Adrenal gland (tissue), 5 donors: ENCODE results near the gene MITF.

Experiments
- POLR2A ChIP-seq, 2 donors: fragments of 450-650 bp; IDR thresholded peaks; one replicate each; pipeline ENCODE4 v1.6.1; 2017; ENCODE audit warnings: antibody characterized with exemption in 2 of 2, mild to moderate bottlenecking in 2 of 2, moderate library complexity in 1 of 2
- TF ChIP-seq, protein P1 (sequence below), 6 experiments: fragments of 450-650 bp in 4 of 6; fragments of 200-600 bp in 2 of 6; sonication (generic) in 1 of 6; IDR thresholded peaks; 1 replicate in 5 of 6; 2 replicates in 1 of 6; pipeline versions ENCODE4 v1.5.1 to v1.8.0; 2016 to 2021; ENCODE audit warnings: antibody characterized with exemption in 6 of 6, mild to moderate bottlenecking in 2 of 6, moderate library complexity in 1 of 6
- donor health status: DM: no; HTN: no; CAD: no.

DNA sequence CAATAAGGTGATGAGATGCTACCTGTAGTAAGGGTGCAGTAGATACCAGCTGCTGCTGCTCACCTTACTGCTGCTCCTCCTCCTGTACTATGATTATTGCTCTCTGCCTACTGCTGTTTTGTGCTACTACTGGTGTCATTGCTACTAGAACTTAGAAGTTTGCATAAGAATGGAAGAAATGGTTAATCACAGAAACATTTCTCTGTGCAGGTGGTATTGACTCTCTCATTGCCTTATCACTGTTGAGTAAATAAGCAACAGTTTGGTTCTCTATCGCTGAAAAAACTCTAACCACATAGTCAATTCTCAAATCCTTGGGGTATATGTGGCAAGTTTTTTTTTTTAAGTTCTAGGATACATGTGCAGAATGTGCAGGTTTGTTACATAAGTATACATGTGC, 16.5 kb downstream of the MITF start:
- TF ChIP-seq, protein P1, sequence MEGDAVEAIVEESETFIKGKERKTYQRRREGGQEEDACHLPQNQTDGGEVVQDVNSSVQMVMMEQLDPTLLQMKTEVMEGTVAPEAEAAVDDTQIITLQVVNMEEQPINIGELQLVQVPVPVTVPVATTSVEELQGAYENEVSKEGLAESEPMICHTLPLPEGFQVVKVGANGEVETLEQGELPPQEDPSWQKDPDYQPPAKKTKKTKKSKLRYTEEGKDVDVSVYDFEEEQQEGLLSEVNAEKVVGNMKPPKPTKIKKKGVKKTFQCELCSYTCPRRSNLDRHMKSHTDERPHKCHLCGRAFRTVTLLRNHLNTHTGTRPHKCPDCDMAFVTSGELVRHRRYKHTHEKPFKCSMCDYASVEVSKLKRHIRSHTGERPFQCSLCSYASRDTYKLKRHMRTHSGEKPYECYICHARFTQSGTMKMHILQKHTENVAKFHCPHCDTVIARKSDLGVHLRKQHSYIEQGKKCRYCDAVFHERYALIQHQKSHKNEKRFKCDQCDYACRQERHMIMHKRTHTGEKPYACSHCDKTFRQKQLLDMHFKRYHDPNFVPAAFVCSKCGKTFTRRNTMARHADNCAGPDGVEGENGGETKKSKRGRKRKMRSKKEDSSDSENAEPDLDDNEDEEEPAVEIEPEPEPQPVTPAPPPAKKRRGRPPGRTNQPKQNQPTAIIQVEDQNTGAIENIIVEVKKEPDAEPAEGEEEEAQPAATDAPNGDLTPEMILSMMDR (IDR thresholded peaks at IDR 0.05): no peak
- no peak for TF ChIP-seq POLR2A (IDR thresholded peaks at IDR 0.05)
